ENCODE data around the gene CDH4. TPM values are rescaled to one million over a fixed set of nuclear protein-coding genes. Genes with fewer than 3 reads are reported as not detected.

CDH4 gene
- total and polyA plus RNA-seq, 2 donors (not counting 3 experiments of a cell fraction or from before 2014, with no cell fraction given): 0.17 to 0.51 TPM

GRCh38 chr20:61748376-61748775, 496.3 kb downstream of the CDH4 start:
- Histone ChIP-seq H3K36me3 (ENCODE audit: control insufficient read depth in 2 of 2, extremely low read depth in 1 of 2, insufficient read depth in 2 of 2, low read length in 2 of 2) (no peaks in the 10 kb centered on the region), H3K27me3 (ENCODE audit: control insufficient read depth in 2 of 2, insufficient read depth in 2 of 2, low read length in 2 of 2) (no peaks in the 10 kb centered on the region), H3K9ac (replicated peaks; ENCODE audit: extremely low read depth, insufficient read depth, low read length) (no peak overlapping the region), H4K20me1 (replicated peaks; ENCODE audit: control insufficient read depth, extremely low read depth, insufficient read depth, low read length) (no peaks in the 10 kb centered on the region), H2AFZ (ENCODE audit: low read depth, low read length) (no peak overlapping the region), H3K79me2 (ENCODE audit: control insufficient read depth, insufficient read depth, low read length) (no peaks in the 10 kb centered on the region), H3K9me1 (replicated peaks; ENCODE audit: control insufficient read depth, extremely low read depth, insufficient read depth, low read length) (no peaks in the 10 kb centered on the region), H3K27ac (ENCODE audit: insufficient read depth, low read depth, low read length) (no peak overlapping the region), H3K4me1 (ENCODE audit: control insufficient read depth, extremely low read depth, insufficient read depth, low read length) (peaks cover under 1% of the 10 kb centered on the region), H3K4me2 (ENCODE audit: insufficient read depth, low read length) (no peak overlapping the region), H3K9me3 (replicated peaks; ENCODE audit: control insufficient read depth, insufficient read depth, low read length) (no peaks in the 10 kb centered on the region), H3K4me3 (replicated peaks in 1 of 3; ENCODE audit: insufficient read depth in 1 of 3, low read depth in 1 of 3, low read length in 3 of 3) (no peak overlapping the region)
- dilution Hi-C loops (cut with MboI; ENCODE audit: extremely low pct_ligation_motif_present, low sequenced_read_pairs): no loop called here
- no TSS peak for BruUV-seq (replicated peaks)
- CTCF ChIA-PET: no interaction called here
- intact Hi-C loops (cut with micrococcal nuclease): no loop called here
- FAIRE-seq (no peak), DNase-seq (ENCODE audit: low read depth, low spot score) (no peak)
- TF ChIP-seq CTCF (IDR thresholded peaks at IDR 0.05; ENCODE audit: extremely low read depth in 1 of 2, insufficient read depth in 1 of 2, low read depth in 1 of 2, low read length in 2 of 2): no peak
- no peak for TF ChIP-seq POLR2A (IDR thresholded peaks at IDR 0.05; ENCODE audit: low read depth, low read length)
- no peak for TF ChIP-seq MYC (IDR thresholded peaks at IDR 0.05; ENCODE audit: low read depth, low read length)
- TF ChIP-seq, protein P1, sequence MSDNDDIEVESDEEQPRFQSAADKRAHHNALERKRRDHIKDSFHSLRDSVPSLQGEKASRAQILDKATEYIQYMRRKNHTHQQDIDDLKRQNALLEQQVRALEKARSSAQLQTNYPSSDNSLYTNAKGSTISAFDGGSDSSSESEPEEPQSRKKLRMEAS (IDR thresholded peaks at IDR 0.05; ENCODE audit: insufficient read depth, insufficient read length): no peak
- no peak for TF ChIP-seq GATA2 (IDR thresholded peaks at IDR 0.05; ENCODE audit: insufficient read depth, insufficient read length, low read depth, low read length)
- no peak for TF ChIP-seq FOS (IDR thresholded peaks at IDR 0.05; ENCODE audit: borderline replicate concordance, insufficient read depth, low read length)
- TF ChIP-seq JUN (IDR thresholded peaks at IDR 0.05; ENCODE audit: borderline replicate concordance, insufficient read depth, insufficient read length, low read depth): no peak
- no peak for TF ChIP-seq EZH2 (IDR thresholded peaks at IDR 0.05; ENCODE audit: borderline replicate concordance, low read depth, low read length, severe bottlenecking)
- TF ChIP-seq POLR2AphosphoS5 (IDR thresholded peaks at IDR 0.05; ENCODE audit: insufficient read depth, low read depth, low read length): no peak
- POLR2A ChIA-PET: no interaction called here

Data from endothelial cell of umbilical vein (primary cell).